ENCODE measurements around the gene SCYGR1. TPM values are rescaled to one million over a fixed set of nuclear protein-coding genes. Genes with fewer than 3 reads are reported as not detected.
A peak's percentile ranks its signal among the peaks of the same experiment; 100 is the strongest.

SCYGR1 gene
- total and polyA plus RNA-seq, 2 of the 13 experiments (the other 11 are each of a cell fraction or from before 2014, with no cell fraction given): not detected

DNA sequence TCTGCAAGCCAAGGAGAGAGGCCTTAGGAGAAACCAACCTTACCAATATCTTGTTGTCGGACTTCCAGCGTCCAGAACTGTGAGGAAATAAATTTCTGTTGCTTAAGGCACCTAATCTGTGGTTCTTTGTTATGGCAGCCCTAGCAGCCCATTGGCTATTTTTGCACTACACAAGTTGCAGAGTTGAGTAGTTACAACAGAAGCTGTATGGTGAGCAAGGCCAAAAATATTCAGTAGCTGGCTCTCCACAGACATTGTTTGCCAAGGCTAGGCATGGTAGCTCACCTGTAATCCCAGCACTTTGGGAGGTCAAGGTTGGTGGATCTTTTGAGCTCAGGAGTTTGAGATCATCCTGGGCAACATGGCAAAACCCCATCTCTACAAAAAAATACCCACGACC lies 27.1 kb upstream of the SCYGR1 start (continued):
- TF ChIP-seq NR2F6 (IDR thresholded peaks at IDR 0.05): no peak
- TF ChIP-seq NR2F6 (CRISPR knock-in tag; IDR thresholded peaks at IDR 0.05): peak; percentile 60; the same call in 1 of the 2 replicates
- TF ChIP-seq SOX5 (CRISPR knock-in tag; IDR thresholded peaks at IDR 0.05; ENCODE audit: borderline replicate concordance): 0 out of 2 replicates have a peak, but pooled peaks have one; percentile 15
- no peak for TF ChIP-seq CENPX (CRISPR knock-in tag; IDR thresholded peaks at IDR 0.05)
- TF ChIP-seq, protein P1, sequence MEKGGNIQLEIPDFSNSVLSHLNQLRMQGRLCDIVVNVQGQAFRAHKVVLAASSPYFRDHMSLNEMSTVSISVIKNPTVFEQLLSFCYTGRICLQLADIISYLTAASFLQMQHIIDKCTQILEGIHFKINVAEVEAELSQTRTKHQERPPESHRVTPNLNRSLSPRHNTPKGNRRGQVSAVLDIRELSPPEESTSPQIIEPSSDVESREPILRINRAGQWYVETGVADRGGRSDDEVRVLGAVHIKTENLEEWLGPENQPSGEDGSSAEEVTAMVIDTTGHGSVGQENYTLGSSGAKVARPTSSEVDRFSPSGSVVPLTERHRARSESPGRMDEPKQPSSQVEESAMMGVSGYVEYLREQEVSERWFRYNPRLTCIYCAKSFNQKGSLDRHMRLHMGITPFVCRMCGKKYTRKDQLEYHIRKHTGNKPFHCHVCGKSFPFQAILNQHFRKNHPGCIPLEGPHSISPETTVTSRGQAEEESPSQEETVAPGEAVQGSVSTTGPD (CRISPR knock-in tag; IDR thresholded peaks at IDR 0.05): 0 out of 2 replicates have a peak, but pooled peaks have one; percentile 53
- TF ChIP-seq KMT2A (CRISPR knock-in tag; IDR thresholded peaks at IDR 0.05): no peak
- peak; percentile 59; the same call in 1 of the 2 replicates for TF ChIP-seq ZNF644 (CRISPR knock-in tag; IDR thresholded peaks at IDR 0.05; ENCODE audit: low read depth)
- TF ChIP-seq ZBTB39 (CRISPR knock-in tag; IDR thresholded peaks at IDR 0.05): no peak
- TF ChIP-seq RBFOX2 (IDR thresholded peaks at IDR 0.05; ENCODE audit: low read depth, low read length): no peak
- TF ChIP-seq CEBPB (IDR thresholded peaks at IDR 0.05; ENCODE audit: borderline replicate concordance, low read depth, low read length): peak; percentile 64
- TF ChIP-seq SMARCE1 (IDR thresholded peaks at IDR 0.05; ENCODE audit: borderline replicate concordance): no peak
- no peak for TF ChIP-seq ZNF329 (CRISPR knock-in tag; IDR thresholded peaks at IDR 0.05; ENCODE audit: low read depth)
- TF ChIP-seq MIER3 (CRISPR knock-in tag; IDR thresholded peaks at IDR 0.05; ENCODE audit: borderline replicate concordance): no peak
- peak; percentile 47 for TF ChIP-seq TEAD3 (CRISPR knock-in tag; optimal IDR thresholded peaks at IDR 0.05; ENCODE audit: borderline replicate concordance)
- no peak for TF ChIP-seq SOX13 (IDR thresholded peaks at IDR 0.05)
- peak in 1 of 2 experiments; percentile 44; a peak in 2 of 4 replicates for TF ChIP-seq SOX13 (CRISPR knock-in tag; conservative IDR thresholded peaks at IDR 0.05 in 1 of 2, IDR thresholded peaks at IDR 0.05 in 1 of 2)
- 0 out of 2 replicates have a peak, but pooled peaks have one; percentile 21 for TF ChIP-seq NFYB (CRISPR knock-in tag; IDR thresholded peaks at IDR 0.05)
- no peak for TF ChIP-seq ZNF564 (CRISPR knock-in tag; IDR thresholded peaks at IDR 0.05)
- TF ChIP-seq PHB2 (IDR thresholded peaks at IDR 0.05; ENCODE audit: partially characterized antibody): no peak
- TF ChIP-seq SOX6 (IDR thresholded peaks at IDR 0.05): no peak
- peak; percentile 20; the same call in 1 of the 2 replicates for TF ChIP-seq SOX6 (CRISPR knock-in tag; IDR thresholded peaks at IDR 0.05)
- TF ChIP-seq, protein P2, sequence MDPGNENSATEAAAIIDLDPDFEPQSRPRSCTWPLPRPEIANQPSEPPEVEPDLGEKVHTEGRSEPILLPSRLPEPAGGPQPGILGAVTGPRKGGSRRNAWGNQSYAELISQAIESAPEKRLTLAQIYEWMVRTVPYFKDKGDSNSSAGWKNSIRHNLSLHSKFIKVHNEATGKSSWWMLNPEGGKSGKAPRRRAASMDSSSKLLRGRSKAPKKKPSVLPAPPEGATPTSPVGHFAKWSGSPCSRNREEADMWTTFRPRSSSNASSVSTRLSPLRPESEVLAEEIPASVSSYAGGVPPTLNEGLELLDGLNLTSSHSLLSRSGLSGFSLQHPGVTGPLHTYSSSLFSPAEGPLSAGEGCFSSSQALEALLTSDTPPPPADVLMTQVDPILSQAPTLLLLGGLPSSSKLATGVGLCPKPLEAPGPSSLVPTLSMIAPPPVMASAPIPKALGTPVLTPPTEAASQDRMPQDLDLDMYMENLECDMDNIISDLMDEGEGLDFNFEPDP (CRISPR knock-in tag; conservative IDR thresholded peaks at IDR 0.05): no peak
- TF ChIP-seq ATF3 (CRISPR knock-in tag; IDR thresholded peaks at IDR 0.05): peak; percentile 63; the same call in 1 of the 2 replicates
- no peak for TF ChIP-seq TBL1XR1 (IDR thresholded peaks at IDR 0.05; ENCODE audit: borderline replicate concordance, low read length, partially characterized antibody)
- no peak for TF ChIP-seq HINFP (CRISPR knock-in tag; IDR thresholded peaks at IDR 0.05; ENCODE audit: low read depth)
- no peak for TF ChIP-seq SAFB2 (CRISPR knock-in tag; IDR thresholded peaks at IDR 0.05; ENCODE audit: borderline replicate concordance, low read depth)
- TF ChIP-seq RARA (CRISPR knock-in tag; IDR thresholded peaks at IDR 0.05): peak; percentile 49

All from HepG2 (cell line).